Epithelial cell of proximal tubule (primary cell): ENCODE measurements around the gene HLTF. TPM values are rescaled to one million over a fixed set of nuclear protein-coding genes. Genes with fewer than 3 reads are reported as not detected.
A peak's percentile ranks its signal among the peaks of the same experiment; 100 is the strongest.

Experiments
- DNase-seq: peaks from one replicate; pipeline ENCODE4 v3.0.0-alpha.2; 2011; ENCODE audit warnings: low read depth
- H3K4me3 ChIP-seq: 2 replicates; pipeline ENCODE4 v1.5.1; 2011; ENCODE audit warnings: low read depth, mild to moderate bottlenecking, low read length
- total RNA-seq: library from RNA; depleted of rRNA; stranded (reverse); fragments of >200 nt; gene quantifications from 2 replicates; pipeline ENCODE4 v1.2.3, GENCODE V29; 2015
- TF ChIP-seq, protein P1 (sequence below): conservative IDR thresholded peaks from 2 replicates; pipeline ENCODE4 v1.5.1; 2012; ENCODE audit warnings: low read depth, mild to moderate bottlenecking, low read length

HLTF gene
- total RNA-seq, 1 donor from 2014 or later = 34.5 TPM

- DNase-seq = no peak
- TF ChIP-seq, protein P1, sequence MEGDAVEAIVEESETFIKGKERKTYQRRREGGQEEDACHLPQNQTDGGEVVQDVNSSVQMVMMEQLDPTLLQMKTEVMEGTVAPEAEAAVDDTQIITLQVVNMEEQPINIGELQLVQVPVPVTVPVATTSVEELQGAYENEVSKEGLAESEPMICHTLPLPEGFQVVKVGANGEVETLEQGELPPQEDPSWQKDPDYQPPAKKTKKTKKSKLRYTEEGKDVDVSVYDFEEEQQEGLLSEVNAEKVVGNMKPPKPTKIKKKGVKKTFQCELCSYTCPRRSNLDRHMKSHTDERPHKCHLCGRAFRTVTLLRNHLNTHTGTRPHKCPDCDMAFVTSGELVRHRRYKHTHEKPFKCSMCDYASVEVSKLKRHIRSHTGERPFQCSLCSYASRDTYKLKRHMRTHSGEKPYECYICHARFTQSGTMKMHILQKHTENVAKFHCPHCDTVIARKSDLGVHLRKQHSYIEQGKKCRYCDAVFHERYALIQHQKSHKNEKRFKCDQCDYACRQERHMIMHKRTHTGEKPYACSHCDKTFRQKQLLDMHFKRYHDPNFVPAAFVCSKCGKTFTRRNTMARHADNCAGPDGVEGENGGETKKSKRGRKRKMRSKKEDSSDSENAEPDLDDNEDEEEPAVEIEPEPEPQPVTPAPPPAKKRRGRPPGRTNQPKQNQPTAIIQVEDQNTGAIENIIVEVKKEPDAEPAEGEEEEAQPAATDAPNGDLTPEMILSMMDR = no peak
- no peak overlapping the region for H3K4me3 ChIP-seq
Observed at GRCh38 chr3:149010504-149010951, 75.8 kb downstream of the HLTF start.

- TF ChIP-seq, protein P1 = no peak
- DNase-seq = no peak
- no peak overlapping the region for H3K4me3 ChIP-seq
Observed at GRCh38 chr3:149009732-149010131, 76.6 kb downstream of the HLTF start.

DNA sequence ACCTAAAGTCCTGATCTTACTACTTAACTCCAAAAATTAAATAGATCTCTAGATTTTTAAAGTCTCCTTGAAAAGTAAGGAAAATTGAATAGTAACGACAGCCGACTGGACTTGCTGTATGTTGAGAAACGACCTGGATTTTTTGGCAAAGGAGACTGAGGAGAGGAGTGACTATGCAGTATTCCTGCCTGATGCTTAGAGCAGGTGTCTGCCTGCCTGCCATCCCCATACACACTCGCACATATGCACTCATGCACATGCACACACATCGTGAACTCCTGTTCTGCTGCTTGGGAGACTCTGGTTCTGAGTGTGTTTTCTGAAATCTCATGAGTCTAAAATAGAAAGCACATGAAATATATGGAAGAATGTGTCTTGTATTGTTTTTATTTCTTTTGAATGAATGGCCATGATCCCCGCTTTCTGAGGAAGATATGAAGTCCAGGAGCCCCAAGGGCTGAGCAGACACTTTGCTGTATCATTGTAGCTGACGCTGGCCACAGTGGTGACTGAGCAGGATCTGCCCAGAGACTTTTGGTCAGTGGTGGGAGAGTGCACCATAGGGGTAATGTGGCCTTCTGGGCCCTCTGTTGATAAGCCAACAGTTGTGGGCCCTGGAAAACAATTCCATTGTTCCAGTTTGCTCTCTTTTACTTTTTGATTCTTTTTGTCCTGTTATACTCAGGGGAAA lies 78.6 kb downstream of the HLTF start:
- TF ChIP-seq, protein P1 = no peak
- no peak overlapping the region for H3K4me3 ChIP-seq
- no peak for DNase-seq

- no peak for DNase-seq
- TF ChIP-seq, protein P1 = no peak
- no peak overlapping the region for H3K4me3 ChIP-seq
Observed at GRCh38 chr3:149005416-149005815, 80.9 kb downstream of the HLTF start.

DNA sequence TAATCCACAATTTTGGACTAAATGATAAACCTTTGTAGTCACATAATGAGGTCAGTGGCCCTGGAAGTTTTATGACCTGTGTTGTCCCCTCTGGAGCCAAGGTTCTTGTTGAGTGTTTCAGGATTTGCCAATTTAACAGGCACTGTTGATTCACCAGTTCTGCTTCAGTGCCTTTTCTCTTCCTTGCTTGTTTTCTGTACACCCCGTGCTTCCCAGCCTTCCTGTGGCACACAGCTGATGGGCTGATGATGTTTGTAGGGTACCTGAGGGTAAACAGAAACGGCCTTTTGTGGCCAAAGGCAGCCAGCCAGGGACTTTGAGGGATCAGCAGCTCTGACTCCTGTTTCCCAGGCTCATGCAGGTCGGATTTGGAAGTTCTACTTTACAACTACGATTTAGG lies 81.7 kb downstream of the HLTF start:
- peak; percentile 92 for DNase-seq
- TF ChIP-seq, protein P1 = no peak
- no peak overlapping the region for H3K4me3 ChIP-seq

- no peak overlapping the region for H3K4me3 ChIP-seq
- TF ChIP-seq, protein P1 = no peak
- peak; percentile 69 for DNase-seq
Observed at GRCh38 chr3:149003653-149004305, 82.6 kb downstream of the HLTF start.
